Measurements from ENCODE around the gene MAN2C1.

The MAN2C1 gene

GRCh38 chr15:75353604-75354003 lies 14.8 kb downstream of the MAN2C1 start (continued):
- TF ChIP-seq ZC3H10 (CRISPR knock-in tag; IDR thresholded peaks at IDR 0.05) = no peak
- TF ChIP-seq BACH2 (CRISPR knock-in tag; IDR thresholded peaks at IDR 0.05; ENCODE audit: borderline replicate concordance) = no peak
- TF ChIP-seq ZNF565 (CRISPR knock-in tag; conservative IDR thresholded peaks at IDR 0.05; ENCODE audit: low read depth) = no peak
- no peak for TF ChIP-seq TCF4 (CRISPR knock-in tag; IDR thresholded peaks at IDR 0.05; ENCODE audit: borderline replicate concordance)
- no peak for TF ChIP-seq ISL1 (CRISPR knock-in tag; IDR thresholded peaks at IDR 0.05)

- no peak for TF ChIP-seq TSHZ2 (CRISPR knock-in tag; IDR thresholded peaks at IDR 0.05)
- TF ChIP-seq ZC3H10 (CRISPR knock-in tag; IDR thresholded peaks at IDR 0.05) = no peak
- TF ChIP-seq SNAI2 (CRISPR knock-in tag; IDR thresholded peaks at IDR 0.05) = no peak
- TF ChIP-seq CREB5 (CRISPR knock-in tag; IDR thresholded peaks at IDR 0.05; ENCODE audit: low read depth) = no peak
- TF ChIP-seq PATZ1 (CRISPR knock-in tag; IDR thresholded peaks at IDR 0.05; ENCODE audit: borderline replicate concordance) = no peak
- no peak for TF ChIP-seq BACH2 (CRISPR knock-in tag; IDR thresholded peaks at IDR 0.05; ENCODE audit: borderline replicate concordance)
- no peak for TF ChIP-seq CSDC2 (CRISPR knock-in tag; IDR thresholded peaks at IDR 0.05)
- TF ChIP-seq ZFP30 (CRISPR knock-in tag; IDR thresholded peaks at IDR 0.05) = no peak
- no peak for TF ChIP-seq CSRNP3 (CRISPR knock-in tag; IDR thresholded peaks at IDR 0.05)
- no peak for TF ChIP-seq OSR1 (CRISPR knock-in tag; IDR thresholded peaks at IDR 0.05)
- no peak for TF ChIP-seq ZNF70 (CRISPR knock-in tag; IDR thresholded peaks at IDR 0.05)
- no peak for TF ChIP-seq TCF4 (CRISPR knock-in tag; IDR thresholded peaks at IDR 0.05; ENCODE audit: borderline replicate concordance)
- no peak for TF ChIP-seq ZNF565 (CRISPR knock-in tag; conservative IDR thresholded peaks at IDR 0.05; ENCODE audit: low read depth)
- TF ChIP-seq ZNF8 (CRISPR knock-in tag; IDR thresholded peaks at IDR 0.05) = no peak
- no peak for TF ChIP-seq TOX (CRISPR knock-in tag; IDR thresholded peaks at IDR 0.05; ENCODE audit: borderline replicate concordance)
- TF ChIP-seq ISL1 (CRISPR knock-in tag; IDR thresholded peaks at IDR 0.05) = no peak
- TF ChIP-seq ARNTL (CRISPR knock-in tag; IDR thresholded peaks at IDR 0.05; ENCODE audit: borderline replicate concordance, low read depth) = no peak
- ATAC-seq = no peak
These were observed 16.0 kb downstream of the MAN2C1 start for GRCh38 chr15:75352186-75353080.

- no peak for ATAC-seq
- TF ChIP-seq TCF4 (CRISPR knock-in tag; IDR thresholded peaks at IDR 0.05; ENCODE audit: borderline replicate concordance) = no peak
- TF ChIP-seq GLIS3 (CRISPR knock-in tag; IDR thresholded peaks at IDR 0.05) = no peak
- no peak for TF ChIP-seq RARB (CRISPR knock-in tag; IDR thresholded peaks at IDR 0.05)
These were observed 17.6 kb downstream of the MAN2C1 start for GRCh38 chr15:75350601-75351361.

Measured in SK-N-SH treated with all-trans-retinoic acid at 6 μM for 48 hours (cell line).